Gastrocnemius medialis (tissue), 4 donors: ENCODE results near the gene MAST4. TPM values are rescaled to one million over a fixed set of nuclear protein-coding genes. Genes with fewer than 3 reads are reported as not detected.

Source experiments
- ATAC-seq, 2 donors: fragments of 150-250 bp; one replicate each; pipeline ENCODE4 v1.9.1; 2016
- DNase-seq, 2 donors: peaks; one replicate each; pipeline ENCODE4 v3.0.0-alpha.2; 2019
- H3K27ac ChIP-seq, 4 donors: fragments of 200-600 bp; sonication (generic); 1 replicate in 1 of 4; 2 replicates in 3 of 4; pipeline ENCODE4 v1.5.1; 2016 to 2018; ENCODE audit warnings: mild to moderate bottlenecking in 2 of 4, moderate library complexity in 1 of 4
- H3K27me3 ChIP-seq, 3 donors: fragments of 200-600 bp; sonication (generic) in 2 of 3; 1 replicate in 1 of 3; 2 replicates in 2 of 3; pipeline versions ENCODE4 v1.5.1 to v1.6.0; 2016 to 2019; ENCODE audit warnings: mild to moderate bottlenecking in 1 of 3, moderate library complexity in 1 of 3
- H3K36me3 ChIP-seq, 2 donors: fragments of 200-600 bp; sonication (generic) in 1 of 2; one replicate each; pipeline ENCODE4 v1.5.1; 2017 to 2018
- H3K4me1 ChIP-seq, 2 donors: fragments of 200-600 bp; sonication (generic) in 1 of 2; one replicate each; pipeline ENCODE4 v1.5.1; 2016 to 2017; ENCODE audit warnings: mild to moderate bottlenecking in 2 of 2
- H3K4me3 ChIP-seq, 4 donors: fragments of 200-600 bp; sonication (generic) in 3 of 4; 1 replicate in 1 of 4; 2 replicates in 3 of 4; pipeline ENCODE4 v1.5.1; 2016 to 2019; ENCODE audit warnings: mild to moderate bottlenecking in 2 of 4
- H3K9me3 ChIP-seq, 3 donors: fragments of 200-600 bp; sonication (generic) in 2 of 3; 1 replicate in 1 of 3; 2 replicates in 2 of 3; pipeline ENCODE4 v1.5.1; 2016 to 2019
- CTCF ChIP-seq, 5 experiments: fragments of 450-650 bp in 3 of 5; fragments of 200-600 bp in 2 of 5; sonication (generic) in 2 of 5; IDR thresholded peaks in 4 of 5; conservative IDR thresholded peaks in 1 of 5; 1 replicate in 4 of 5; 2 replicates in 1 of 5; pipeline ENCODE4 v1.5.1; 2016 to 2019; ENCODE audit warnings: antibody characterized with exemption in 5 of 5, mild to moderate bottlenecking in 3 of 5, moderate library complexity in 3 of 5
- POLR2A ChIP-seq, 2 donors: fragments of 450-650 bp; IDR thresholded peaks; one replicate each; pipeline ENCODE4 v1.6.1; 2017; ENCODE audit warnings: antibody characterized with exemption in 2 of 2, mild to moderate bottlenecking in 2 of 2, moderate library complexity in 2 of 2
- in situ Hi-C, 4 donors: fragments of 200-750 bp; cut with MboI; loops; one replicate each; pipeline versions ENCODE4 v1.15.0 to v1.8.0; 2017; ENCODE audit warnings: low sequenced_read_pairs in 4 of 4
- intact Hi-C: fragments of 100-400 bp; cut with DNase I; formaldehyde crosslinking; loops from one replicate; pipeline ENCODE4 v1.15.1; 2023; ENCODE audit warnings: low total_unique reads
- total RNA-seq, 4 donors: library from RNA; depleted of rRNA; stranded (reverse); fragments of >200 nt; gene quantifications; one replicate each; pipeline versions ENCODE4 v1.1.0 to v1.2.3, GENCODE V29; 2016

The MAST4 gene
- total RNA-seq, 4 donors from 2014 or later: 24.1 to 42.0 (median 38.5) TPM

DNA sequence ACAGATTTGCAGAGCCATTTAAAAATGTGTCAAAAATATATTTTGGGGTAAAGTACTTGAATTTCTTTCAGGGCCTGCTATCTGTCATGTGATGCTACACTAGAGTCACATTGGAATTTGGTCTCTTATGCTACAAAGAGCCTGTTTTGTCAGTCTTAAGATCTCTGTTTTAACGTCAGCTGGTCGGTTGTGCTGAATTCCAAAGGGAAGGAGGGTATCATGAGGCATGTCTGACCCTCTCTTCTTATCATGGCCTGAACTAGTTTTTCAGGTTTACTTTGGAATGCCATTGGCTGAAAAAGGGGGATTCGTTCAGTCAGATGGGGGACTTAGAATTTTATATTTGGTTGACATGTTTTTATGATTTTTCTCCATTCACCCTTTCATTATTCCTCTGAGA is 309.8 kb downstream of the MAST4 start:
- no peak for DNase-seq
- no peak for ATAC-seq
- no peaks in the 10 kb centered on the region for H3K27me3 ChIP-seq
- H3K27ac ChIP-seq: no peak overlapping the region
- in situ Hi-C loops (no loop called here), intact Hi-C loops (no loop called here)
- H3K4me3 ChIP-seq: no peak overlapping the region
- no peaks in the 10 kb centered on the region for H3K4me1 ChIP-seq
- no peaks in the 10 kb centered on the region for H3K36me3 ChIP-seq
- TF ChIP-seq POLR2A (IDR thresholded peaks at IDR 0.05) (no peak), CTCF (IDR thresholded peaks at IDR 0.05 in 4 of 5, conservative IDR thresholded peaks at IDR 0.05 in 1 of 5) (no peak)
- H3K9me3 ChIP-seq: no peaks in the 10 kb centered on the region

DNA sequence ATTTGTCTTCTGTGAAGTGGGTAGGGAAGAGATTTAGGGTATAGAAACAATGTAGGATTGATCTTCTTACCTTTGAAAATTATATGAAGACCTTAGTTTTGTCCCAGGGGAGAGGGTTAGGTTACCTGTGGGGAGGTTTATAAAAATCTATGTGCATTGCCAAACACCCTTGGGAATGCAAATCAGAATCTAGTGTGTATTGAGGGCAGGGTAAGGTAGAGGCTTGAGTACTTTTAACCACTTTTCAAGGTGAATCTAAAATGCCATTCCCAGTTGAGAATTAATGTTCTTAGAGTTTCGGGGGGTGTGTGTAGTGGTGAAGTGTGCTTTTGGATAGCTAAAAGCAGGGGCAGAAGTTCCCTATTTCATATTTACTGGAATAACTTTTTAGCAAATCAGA is 312.0 kb downstream of the MAST4 start:
- no peaks in the 10 kb centered on the region for H3K9me3 ChIP-seq
- H3K27me3 ChIP-seq: no peaks in the 10 kb centered on the region
- no peaks in the 10 kb centered on the region for H3K36me3 ChIP-seq
- intact Hi-C loops (no loop called here), in situ Hi-C loops (no loop called here)
- DNase-seq (no peak), ATAC-seq (no peak)
- no peak overlapping the region for H3K27ac ChIP-seq
- no peak for TF ChIP-seq CTCF (IDR thresholded peaks at IDR 0.05 in 4 of 5, conservative IDR thresholded peaks at IDR 0.05 in 1 of 5)
- no peak for TF ChIP-seq POLR2A (IDR thresholded peaks at IDR 0.05)
- H3K4me1 ChIP-seq: no peaks in the 10 kb centered on the region
- no peak overlapping the region for H3K4me3 ChIP-seq

DNA sequence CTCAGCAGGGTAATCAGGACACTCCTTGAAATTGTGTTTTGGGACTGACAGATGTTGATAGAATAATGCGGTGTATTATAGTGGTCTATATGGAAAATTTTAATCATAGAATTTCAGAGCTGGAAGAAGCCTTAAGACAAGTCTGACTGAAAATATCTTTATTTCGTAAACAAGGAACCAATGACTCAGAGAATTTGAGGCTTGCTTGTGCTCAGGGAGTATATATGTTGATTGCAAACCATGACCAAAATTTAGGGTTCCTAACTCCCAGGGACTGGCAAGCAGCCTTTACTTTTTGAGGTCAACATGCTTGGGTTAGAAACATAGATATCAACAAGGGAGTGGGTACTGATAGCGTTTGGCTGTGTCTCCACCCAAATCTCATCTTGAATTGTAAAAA is 313.2 kb downstream of the MAST4 start:
- Histone ChIP-seq H3K9me3 (no peaks in the 10 kb centered on the region), H3K27me3 (no peaks in the 10 kb centered on the region), H3K4me3 (no peak overlapping the region), H3K4me1 (no peaks in the 10 kb centered on the region), H3K27ac (no peak overlapping the region), H3K36me3 (no peaks in the 10 kb centered on the region)
- ATAC-seq (no peak), DNase-seq (no peak)
- in situ Hi-C loops (no loop called here), intact Hi-C loops (no loop called here)
- no peak for TF ChIP-seq CTCF (IDR thresholded peaks at IDR 0.05 in 4 of 5, conservative IDR thresholded peaks at IDR 0.05 in 1 of 5)
- TF ChIP-seq POLR2A (IDR thresholded peaks at IDR 0.05): no peak

- Histone ChIP-seq H3K36me3 (no peaks in the 10 kb centered on the region), H3K27me3 (no peaks in the 10 kb centered on the region), H3K27ac (no peak overlapping the region), H3K4me3 (no peak overlapping the region), H3K9me3 (no peaks in the 10 kb centered on the region), H3K4me1 (no peaks in the 10 kb centered on the region)
- TF ChIP-seq POLR2A (IDR thresholded peaks at IDR 0.05) (no peak), CTCF (IDR thresholded peaks at IDR 0.05 in 4 of 5, conservative IDR thresholded peaks at IDR 0.05 in 1 of 5) (no peak)
- in situ Hi-C loops: no loop called here
- intact Hi-C loops: no loop called here
- DNase-seq (no peak), ATAC-seq (no peak)
Measured at GRCh38 chr5:66912787-66913186, 316.6 kb downstream of the MAST4 start.

- H3K4me3 ChIP-seq: no peak overlapping the region
- H3K9me3 ChIP-seq: no peaks in the 10 kb centered on the region
- no peaks in the 10 kb centered on the region for H3K36me3 ChIP-seq
- H3K27me3 ChIP-seq: no peaks in the 10 kb centered on the region
- H3K4me1 ChIP-seq: no peaks in the 10 kb centered on the region
- H3K27ac ChIP-seq: no peak overlapping the region
- no peak for ATAC-seq
- intact Hi-C loops (no loop called here), in situ Hi-C loops (no loop called here)
- no peak for TF ChIP-seq CTCF (IDR thresholded peaks at IDR 0.05 in 4 of 5, conservative IDR thresholded peaks at IDR 0.05 in 1 of 5)
- TF ChIP-seq POLR2A (IDR thresholded peaks at IDR 0.05): no peak
- no peak for DNase-seq
Measured at GRCh38 chr5:66915531-66915930, 319.3 kb downstream of the MAST4 start.
